Prostate gland (tissue), 2 donors: ENCODE data around the gene HSPA1B. TPM values are rescaled to one million over a fixed set of nuclear protein-coding genes. Genes with fewer than 3 reads are reported as not detected.

Source experiments
- DNase-seq: peaks from one replicate; pipeline ENCODE4 v3.0.0-alpha.2; 2019; ENCODE audit warnings: low spot score
- H3K27ac ChIP-seq, 2 donors: fragments of 200-600 bp; sonication (generic); 2 replicates each; pipeline ENCODE4 v1.5.1; 2017 to 2019
- H3K27me3 ChIP-seq: fragments of 200-600 bp; sonication (generic); replicated peaks from 2 replicates; pipeline ENCODE4 v1.5.1; 2019; ENCODE audit not compliant: insufficient read depth
- H3K36me3 ChIP-seq, 2 donors: fragments of 200-600 bp; sonication (generic); 1 replicate in 1 of 2; 2 replicates in 1 of 2; pipeline versions ENCODE4 v1.5.1 to v1.8.1; 2017 to 2019
- H3K4me1 ChIP-seq: fragments of 200-600 bp; sonication (generic); replicated peaks from 2 replicates; pipeline ENCODE4 v1.5.1; 2019
- H3K4me3 ChIP-seq, 2 donors: fragments of 200-600 bp; sonication (generic); 2 replicates each; pipeline ENCODE4 v1.5.1; 2017 to 2019
- H3K9me3 ChIP-seq: fragments of 200-600 bp; sonication (generic); 2 replicates; pipeline ENCODE4 v1.5.1; 2017
- POLR2A ChIP-seq: fragments of 450-650 bp; IDR thresholded peaks from one replicate; pipeline ENCODE4 v1.6.1; 2016; ENCODE audit warnings: antibody characterized with exemption, mild to moderate bottlenecking
- POLR2AphosphoS5 ChIP-seq: sonication (generic); formaldehyde crosslinking; IDR thresholded peaks from one replicate; pipeline ENCODE4 v1.6.1; 2017; ENCODE audit warnings: antibody characterized with exemption
- WGBS: methylation state at CpG from one replicate; pipeline ENCODE4 v1.1.5; 2018; 5-methylcytosine and 5-hydroxymethylcytosine counted together
- intact Hi-C: fragments of 100-400 bp; cut with DNase I; formaldehyde crosslinking; loops from one replicate; pipeline ENCODE4 v1.14.2; 2022
- total RNA-seq, 2 donors: library from RNA; depleted of rRNA; stranded (reverse); fragments of >200 nt; gene quantifications; one replicate each; pipeline ENCODE4 v1.1.0, GENCODE V29; 2016
- TF ChIP-seq, protein P1 (sequence below), 4 experiments: fragments of 200-600 bp in 2 of 4; fragments of 450-650 bp in 2 of 4; sonication (generic) in 2 of 4; IDR thresholded peaks; 1 replicate in 3 of 4; 2 replicates in 1 of 4; pipeline ENCODE4 v1.5.1; 2016 to 2019; ENCODE audit warnings: antibody characterized with exemption in 4 of 4, mild to moderate bottlenecking in 2 of 4, moderate library complexity in 2 of 4

HSPA1B gene
- total RNA-seq, 2 donors from 2014 or later, result 331 to 360 TPM

DNA sequence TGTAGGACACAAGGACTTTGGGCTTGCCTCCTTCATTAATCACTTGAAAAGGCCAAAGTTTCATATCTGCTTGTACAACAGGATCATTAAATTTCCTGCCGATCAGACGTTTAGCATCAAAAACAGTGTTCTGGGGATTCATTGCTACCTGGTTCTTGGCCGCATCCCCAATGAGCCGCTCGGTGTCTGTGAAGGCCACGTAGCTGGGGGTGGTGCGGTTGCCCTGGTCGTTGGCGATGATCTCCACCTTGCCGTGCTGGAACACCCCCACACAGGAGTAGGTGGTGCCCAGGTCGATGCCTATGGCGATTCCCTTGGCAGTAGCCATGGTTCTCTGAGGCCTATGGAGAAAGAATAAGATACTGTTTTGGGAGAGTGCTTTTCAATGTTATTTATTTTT is 15.9 kb upstream of the HSPA1B start:
- no peaks in the 10 kb centered on the region for H3K9me3 ChIP-seq
- H3K27me3 ChIP-seq, result no peaks in the 10 kb centered on the region
- H3K27ac ChIP-seq, result no peak overlapping the region
- WGBS, result 89% methylated on average over 12 of the region's 12 CpGs
- H3K4me1 ChIP-seq, result no peaks in the 10 kb centered on the region
- TF ChIP-seq, protein P1, sequence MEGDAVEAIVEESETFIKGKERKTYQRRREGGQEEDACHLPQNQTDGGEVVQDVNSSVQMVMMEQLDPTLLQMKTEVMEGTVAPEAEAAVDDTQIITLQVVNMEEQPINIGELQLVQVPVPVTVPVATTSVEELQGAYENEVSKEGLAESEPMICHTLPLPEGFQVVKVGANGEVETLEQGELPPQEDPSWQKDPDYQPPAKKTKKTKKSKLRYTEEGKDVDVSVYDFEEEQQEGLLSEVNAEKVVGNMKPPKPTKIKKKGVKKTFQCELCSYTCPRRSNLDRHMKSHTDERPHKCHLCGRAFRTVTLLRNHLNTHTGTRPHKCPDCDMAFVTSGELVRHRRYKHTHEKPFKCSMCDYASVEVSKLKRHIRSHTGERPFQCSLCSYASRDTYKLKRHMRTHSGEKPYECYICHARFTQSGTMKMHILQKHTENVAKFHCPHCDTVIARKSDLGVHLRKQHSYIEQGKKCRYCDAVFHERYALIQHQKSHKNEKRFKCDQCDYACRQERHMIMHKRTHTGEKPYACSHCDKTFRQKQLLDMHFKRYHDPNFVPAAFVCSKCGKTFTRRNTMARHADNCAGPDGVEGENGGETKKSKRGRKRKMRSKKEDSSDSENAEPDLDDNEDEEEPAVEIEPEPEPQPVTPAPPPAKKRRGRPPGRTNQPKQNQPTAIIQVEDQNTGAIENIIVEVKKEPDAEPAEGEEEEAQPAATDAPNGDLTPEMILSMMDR (IDR thresholded peaks at IDR 0.05), result no peak
- TF ChIP-seq POLR2A (no peak), POLR2AphosphoS5 (no peak)
- H3K4me3 ChIP-seq, result no peak overlapping the region
- no peaks in the 10 kb centered on the region for H3K36me3 ChIP-seq
- DNase-seq, result no peak
- intact Hi-C loops, result no loop called here

DNA sequence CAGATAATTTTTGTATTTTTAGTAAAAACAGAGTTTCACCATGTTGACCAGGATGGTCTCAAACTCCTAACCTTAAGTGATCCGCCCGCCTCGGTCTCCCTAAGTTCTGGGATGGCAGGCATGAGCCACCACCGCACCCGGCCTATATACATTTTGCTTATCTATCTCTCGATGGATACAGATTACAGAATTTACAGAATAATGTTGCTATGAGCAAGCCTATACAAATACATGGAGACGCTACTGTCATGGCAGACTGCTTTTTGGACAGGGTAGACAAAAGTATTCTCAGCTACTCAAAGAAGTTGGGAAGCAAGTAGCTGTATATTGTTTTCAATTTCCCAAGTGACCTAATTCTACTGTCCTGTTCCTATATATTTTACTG is 14.1 kb upstream of the HSPA1B start:
- Histone ChIP-seq H3K36me3 (no peaks in the 10 kb centered on the region), H3K27me3 (no peaks in the 10 kb centered on the region), H3K27ac (peak overlapping the region; percentile 100), H3K9me3 (no peaks in the 10 kb centered on the region), H3K4me3 (no peak overlapping the region), H3K4me1 (no peaks in the 10 kb centered on the region)
- 95% methylated on average over 7 of the region's 7 CpGs for WGBS
- intact Hi-C loops, result no loop called here
- TF ChIP-seq POLR2AphosphoS5 (no peak), POLR2A (no peak)
- TF ChIP-seq, protein P1 (IDR thresholded peaks at IDR 0.05), result no peak
- no peak for DNase-seq

DNA sequence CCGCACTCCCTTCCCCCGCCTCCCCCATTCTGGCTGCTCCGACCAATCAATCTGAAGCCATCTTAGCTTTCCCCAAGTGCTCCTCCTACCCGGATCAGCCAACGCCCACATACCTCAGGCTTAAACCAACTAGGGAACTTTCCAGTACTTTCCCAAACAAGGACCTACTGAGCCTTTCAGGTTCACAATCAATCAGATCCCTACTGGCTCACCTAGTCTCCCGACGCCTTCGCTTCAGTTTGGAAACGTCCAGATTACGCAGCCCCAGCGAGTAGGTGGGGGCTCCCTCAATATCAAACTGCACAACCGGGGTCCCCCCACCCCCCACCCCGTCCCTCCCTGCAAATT is 12.9 kb upstream of the HSPA1B start:
- DNase-seq, result peak; percentile 98
- Histone ChIP-seq H3K27me3 (no peaks in the 10 kb centered on the region), H3K4me3 (peak overlapping the region; percentile 44 to 52), H3K36me3 (no peaks in the 10 kb centered on the region), H3K27ac (peak overlapping the region; percentile 100), H3K4me1 (no peaks in the 10 kb centered on the region), H3K9me3 (no peaks in the 10 kb centered on the region)
- peak; percentile 90 for TF ChIP-seq POLR2A
- TF ChIP-seq, protein P1 (IDR thresholded peaks at IDR 0.05), result no peak
- peak; percentile 100 for TF ChIP-seq POLR2AphosphoS5
- intact Hi-C loops, result no loop called here
- 0% methylated on average over 13 of the region's 13 CpGs for WGBS

DNA sequence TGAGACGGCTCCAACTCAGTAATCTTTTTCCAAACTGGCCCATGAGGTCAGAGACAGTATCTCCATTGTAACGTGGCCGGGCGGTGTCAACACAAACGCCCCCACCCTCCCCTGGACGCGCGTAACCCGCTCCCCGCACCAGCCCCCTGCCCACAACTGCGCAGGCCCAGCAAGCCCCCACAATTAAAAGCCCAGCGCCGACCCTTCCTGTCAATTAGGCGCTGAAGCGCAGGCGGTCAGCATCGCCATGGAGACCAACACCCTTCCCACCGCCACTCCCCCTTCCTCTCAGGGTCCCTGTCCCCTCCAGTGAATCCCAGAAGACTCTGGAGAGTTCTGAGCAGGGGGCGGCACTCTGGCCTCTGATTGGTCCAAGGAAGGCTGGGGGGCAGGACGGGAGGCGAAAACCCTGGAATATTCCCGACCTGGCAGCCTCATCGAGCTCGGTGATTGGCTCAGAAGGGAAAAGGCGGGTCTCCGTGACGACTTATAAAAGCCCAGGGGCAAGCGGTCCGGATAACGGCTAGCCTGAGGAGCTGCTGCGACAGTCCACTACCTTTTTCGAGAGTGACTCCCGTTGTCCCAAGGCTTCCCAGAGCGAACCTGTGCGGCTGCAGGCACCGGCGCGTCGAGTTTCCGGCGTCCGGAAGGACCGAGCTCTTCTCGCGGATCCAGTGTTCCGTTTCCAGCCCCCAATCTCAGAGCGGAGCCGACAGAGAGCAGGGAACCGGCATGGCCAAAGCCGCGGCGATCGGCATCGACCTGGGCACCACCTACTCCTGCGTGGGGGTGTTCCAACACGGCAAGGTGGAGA is 12.3 kb upstream of the HSPA1B start, which contains the start of the genes HSPA1A and HSPA1L:
Gene HSPA1A (plus strand): TSS at position 519 of the 814 bp plus-strand sequence. CDS start 214 bp downstream, at position 733.
Gene HSPA1L (minus strand): TSS at position 259 of the 814 bp plus-strand sequence. CDS start 3,311 bp downstream, outside the sequence.
- H3K36me3 ChIP-seq, result no peaks in the 10 kb centered on the region
- H3K27ac ChIP-seq, result peak within 1 kb of the TSS; percentile 100
- intact Hi-C loops, result no loop called here
- TF ChIP-seq POLR2AphosphoS5, result peak; percentile 100
- peak; percentile 100 for TF ChIP-seq POLR2A
- TF ChIP-seq, protein P1 (IDR thresholded peaks at IDR 0.05), result peak in 1 of 4 experiments; percentile 18
- H3K4me1 ChIP-seq, result no peaks in the 10 kb centered on the region
- peak; percentile 97 for DNase-seq
- no peaks in the 10 kb centered on the region for H3K27me3 ChIP-seq
- no peaks in the 10 kb centered on the region for H3K9me3 ChIP-seq
- peak within 1 kb of the TSS; percentile 44 to 52 for H3K4me3 ChIP-seq
- 0% methylated on average over 47 of the region's 56 CpGs for WGBS
